ENCODE results near the gene FLVCR1.
"Not testable (repeated sequence)": the region's sequence is repeated elsewhere in the genome, so short reads cannot be mapped to it uniquely, and the experiment has no call there.

The FLVCR1 gene

GRCh38 chr1:212860713-212861581, 2.9 kb downstream of the FLVCR1 start:
- H3K4me3 ChIP-seq (ENCODE audit: low read length in 2 of 2): no peak overlapping the region
- H3K4me1 ChIP-seq (ENCODE audit: control insufficient read depth, insufficient read depth, low read length): peaks cover 20% of the 10 kb centered on the region
- H3K36me3 ChIP-seq (ENCODE audit: control insufficient read depth in 2 of 2, insufficient read depth in 2 of 2, low read length in 2 of 2): peaks cover 2 to 8% of the 10 kb centered on the region in 2 donors
- H3K9me3 ChIP-seq (ENCODE audit: control insufficient read depth in 2 of 2, low read length in 2 of 2): no peaks in the 10 kb centered on the region
- H3K27me3 ChIP-seq (ENCODE audit: control insufficient read depth in 1 of 2, insufficient read depth in 2 of 2, low read length in 2 of 2): no peaks in the 10 kb centered on the region
- H3K9ac ChIP-seq (ENCODE audit: low read length in 2 of 2): no peak overlapping the region
- no peak overlapping the region for H3K27ac ChIP-seq (ENCODE audit: low read length)

- no peaks in the 10 kb centered on the region for H3K27me3 ChIP-seq (ENCODE audit: control insufficient read depth in 1 of 2, insufficient read depth in 2 of 2, low read length in 2 of 2)
- peaks cover 2 to 8% of the 10 kb centered on the region in 2 donors for H3K36me3 ChIP-seq (ENCODE audit: control insufficient read depth in 2 of 2, insufficient read depth in 2 of 2, low read length in 2 of 2)
- H3K4me3 ChIP-seq (ENCODE audit: low read length in 2 of 2): no peak overlapping the region
- H3K4me1 ChIP-seq (ENCODE audit: control insufficient read depth, insufficient read depth, low read length): peaks cover 14% of the 10 kb centered on the region
- H3K27ac ChIP-seq (ENCODE audit: low read length): no peak overlapping the region
- H3K9ac ChIP-seq (ENCODE audit: low read length in 2 of 2): no peak overlapping the region
- no peaks in the 10 kb centered on the region for H3K9me3 ChIP-seq (ENCODE audit: control insufficient read depth in 2 of 2, low read length in 2 of 2)
Observed at GRCh38 chr1:212862111-212862690, 4.1 kb downstream of the FLVCR1 start.

- H3K9me3 ChIP-seq (ENCODE audit: control insufficient read depth in 2 of 2, low read length in 2 of 2); H3K27me3 ChIP-seq (ENCODE audit: control insufficient read depth in 1 of 2, insufficient read depth in 2 of 2, low read length in 2 of 2); H3K27ac ChIP-seq (ENCODE audit: low read length); H3K4me1 ChIP-seq (ENCODE audit: control insufficient read depth, insufficient read depth, low read length); H3K9ac ChIP-seq (ENCODE audit: low read length in 2 of 2); H3K4me3 ChIP-seq (ENCODE audit: low read length in 2 of 2); H3K36me3 ChIP-seq (ENCODE audit: control insufficient read depth in 2 of 2, insufficient read depth in 2 of 2, low read length in 2 of 2): not testable (repeated sequence)
Observed at GRCh38 chr1:212863345-212863744, 5.3 kb downstream of the FLVCR1 start.

GRCh38 chr1:212864201-212864600, 6.1 kb downstream of the FLVCR1 start:
- Histone ChIP-seq H3K27me3 (ENCODE audit: control insufficient read depth in 1 of 2, insufficient read depth in 2 of 2, low read length in 2 of 2) (no peaks in the 10 kb centered on the region), H3K9me3 (ENCODE audit: control insufficient read depth in 2 of 2, low read length in 2 of 2) (no peaks in the 10 kb centered on the region), H3K4me3 (ENCODE audit: low read length in 2 of 2) (no peak overlapping the region), H3K36me3 (ENCODE audit: control insufficient read depth in 2 of 2, insufficient read depth in 2 of 2, low read length in 2 of 2) (peaks cover 2 to 8% of the 10 kb centered on the region in 2 donors), H3K27ac (ENCODE audit: low read length) (no peak overlapping the region), H3K4me1 (ENCODE audit: control insufficient read depth, insufficient read depth, low read length) (peaks cover 3% of the 10 kb centered on the region), H3K9ac (ENCODE audit: low read length in 2 of 2) (no peak overlapping the region)

GRCh38 chr1:212867192-212867591, 9.1 kb downstream of the FLVCR1 start:
- Histone ChIP-seq H3K27me3 (ENCODE audit: control insufficient read depth in 1 of 2, insufficient read depth in 2 of 2, low read length in 2 of 2) (no peaks in the 10 kb centered on the region), H3K4me3 (ENCODE audit: low read length in 2 of 2) (no peak overlapping the region), H3K36me3 (ENCODE audit: control insufficient read depth in 2 of 2, insufficient read depth in 2 of 2, low read length in 2 of 2) (peaks cover 0 to 8% of the 10 kb centered on the region in 2 donors), H3K27ac (ENCODE audit: low read length) (no peak overlapping the region), H3K4me1 (ENCODE audit: control insufficient read depth, insufficient read depth, low read length) (no peaks in the 10 kb centered on the region), H3K9me3 (ENCODE audit: control insufficient read depth in 2 of 2, low read length in 2 of 2) (no peaks in the 10 kb centered on the region), H3K9ac (ENCODE audit: low read length in 2 of 2) (no peak overlapping the region)

GRCh38 chr1:212871976-212872375, 13.9 kb downstream of the FLVCR1 start:
- Histone ChIP-seq H3K36me3 (ENCODE audit: control insufficient read depth in 2 of 2, insufficient read depth in 2 of 2, low read length in 2 of 2) (peaks cover 5 to 6% of the 10 kb centered on the region in 2 donors), H3K9me3 (ENCODE audit: control insufficient read depth in 2 of 2, low read length in 2 of 2) (no peaks in the 10 kb centered on the region), H3K4me3 (ENCODE audit: low read length in 2 of 2) (no peak overlapping the region), H3K27ac (ENCODE audit: low read length) (no peak overlapping the region), H3K4me1 (ENCODE audit: control insufficient read depth, insufficient read depth, low read length) (no peaks in the 10 kb centered on the region), H3K9ac (ENCODE audit: low read length in 2 of 2) (no peak overlapping the region), H3K27me3 (ENCODE audit: control insufficient read depth in 1 of 2, insufficient read depth in 2 of 2, low read length in 2 of 2) (no peaks in the 10 kb centered on the region)

GRCh38 chr1:212873518-212873917, 15.4 kb downstream of the FLVCR1 start:
- H3K27me3 ChIP-seq (ENCODE audit: control insufficient read depth in 1 of 2, insufficient read depth in 2 of 2, low read length in 2 of 2): no peaks in the 10 kb centered on the region
- H3K4me3 ChIP-seq (ENCODE audit: low read length in 2 of 2): no peak overlapping the region
- no peaks in the 10 kb centered on the region for H3K9me3 ChIP-seq (ENCODE audit: control insufficient read depth in 2 of 2, low read length in 2 of 2)
- peaks cover 5 to 6% of the 10 kb centered on the region in 2 donors for H3K36me3 ChIP-seq (ENCODE audit: control insufficient read depth in 2 of 2, insufficient read depth in 2 of 2, low read length in 2 of 2)
- H3K9ac ChIP-seq (ENCODE audit: low read length in 2 of 2): no peak overlapping the region
- H3K27ac ChIP-seq (ENCODE audit: low read length): no peak overlapping the region
- H3K4me1 ChIP-seq (ENCODE audit: control insufficient read depth, insufficient read depth, low read length): no peaks in the 10 kb centered on the region

GRCh38 chr1:212878418-212878817, 20.3 kb downstream of the FLVCR1 start:
- Histone ChIP-seq H3K27ac (ENCODE audit: low read length) (no peak overlapping the region), H3K9ac (ENCODE audit: low read length in 2 of 2) (no peak overlapping the region), H3K27me3 (ENCODE audit: control insufficient read depth in 1 of 2, insufficient read depth in 2 of 2, low read length in 2 of 2) (no peaks in the 10 kb centered on the region), H3K4me1 (ENCODE audit: control insufficient read depth, insufficient read depth, low read length) (no peaks in the 10 kb centered on the region), H3K9me3 (ENCODE audit: control insufficient read depth in 2 of 2, low read length in 2 of 2) (no peaks in the 10 kb centered on the region), H3K4me3 (ENCODE audit: low read length in 2 of 2) (no peak overlapping the region), H3K36me3 (ENCODE audit: control insufficient read depth in 2 of 2, insufficient read depth in 2 of 2, low read length in 2 of 2) (peaks cover 5 to 6% of the 10 kb centered on the region in 2 donors)

GRCh38 chr1:212879947-212880690, 22.0 kb downstream of the FLVCR1 start:
- Histone ChIP-seq H3K9me3 (ENCODE audit: control insufficient read depth in 2 of 2, low read length in 2 of 2) (no peaks in the 10 kb centered on the region), H3K27ac (ENCODE audit: low read length) (no peak overlapping the region), H3K27me3 (ENCODE audit: control insufficient read depth in 1 of 2, insufficient read depth in 2 of 2, low read length in 2 of 2) (no peaks in the 10 kb centered on the region), H3K36me3 (ENCODE audit: control insufficient read depth in 2 of 2, insufficient read depth in 2 of 2, low read length in 2 of 2) (peaks cover 1 to 2% of the 10 kb centered on the region in 2 donors), H3K4me3 (ENCODE audit: low read length in 2 of 2) (no peak overlapping the region), H3K4me1 (ENCODE audit: control insufficient read depth, insufficient read depth, low read length) (no peaks in the 10 kb centered on the region), H3K9ac (ENCODE audit: low read length in 2 of 2) (no peak overlapping the region)

GRCh38 chr1:212884592-212884991, 26.5 kb downstream of the FLVCR1 start:
- no peaks in the 10 kb centered on the region for H3K4me1 ChIP-seq (ENCODE audit: control insufficient read depth, insufficient read depth, low read length)
- no peak overlapping the region for H3K9ac ChIP-seq (ENCODE audit: low read length in 2 of 2)
- no peaks in the 10 kb centered on the region for H3K27me3 ChIP-seq (ENCODE audit: control insufficient read depth in 1 of 2, insufficient read depth in 2 of 2, low read length in 2 of 2)
- H3K4me3 ChIP-seq (ENCODE audit: low read length in 2 of 2): no peak overlapping the region
- H3K36me3 ChIP-seq (ENCODE audit: control insufficient read depth in 2 of 2, insufficient read depth in 2 of 2, low read length in 2 of 2): peaks cover 9 to 12% of the 10 kb centered on the region in 2 donors
- no peak overlapping the region for H3K27ac ChIP-seq (ENCODE audit: low read length)
- no peaks in the 10 kb centered on the region for H3K9me3 ChIP-seq (ENCODE audit: control insufficient read depth in 2 of 2, low read length in 2 of 2)

Measured in stomach smooth muscle (tissue), 2 donors.